NCI-H774 (cell line): ENCODE measurements around the gene BZW1.
"Not testable (repeated sequence)": the region's sequence is repeated elsewhere in the genome, so short reads cannot be mapped to it uniquely, and the experiment has no call there.

Experiments
- DNase-seq: peaks from one replicate; lab custom pipeline; 2025; lab: John Stamatoyannopoulos, UW

BZW1 gene

GRCh38 chr2:200791905-200792304, 19.8 kb upstream of the BZW1 start:
- DNase-seq = no peak

GRCh38 chr2:200794143-200794542, 17.6 kb upstream of the BZW1 start:
- no peak for DNase-seq

GRCh38 chr2:200795028-200795440, 16.7 kb upstream of the BZW1 start:
- DNase-seq = no peak

GRCh38 chr2:200796561-200796960, 15.1 kb upstream of the BZW1 start:
- no peak for DNase-seq

GRCh38 chr2:200797242-200797770, 14.4 kb upstream of the BZW1 start:
- DNase-seq = no peak

DNA sequence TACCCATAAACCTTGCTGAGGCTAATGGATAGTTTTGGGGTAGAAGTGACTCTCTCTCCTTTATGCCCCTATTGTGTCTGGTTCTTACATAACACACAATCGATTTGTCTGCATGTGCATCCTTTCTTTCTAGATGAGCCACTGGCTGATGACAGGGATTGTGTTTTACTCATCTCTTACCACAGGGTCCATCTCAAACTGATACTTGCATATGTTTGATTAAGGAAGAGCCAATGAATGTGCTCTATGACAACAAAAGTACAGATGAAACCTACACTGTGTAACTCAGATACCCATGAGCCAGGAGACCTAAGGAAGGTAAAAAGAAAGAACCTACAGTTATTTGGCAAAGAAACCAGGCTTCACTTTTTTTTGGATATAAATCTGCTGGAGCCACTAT, 13.2 kb upstream of the BZW1 start:
- no peak for DNase-seq

DNA sequence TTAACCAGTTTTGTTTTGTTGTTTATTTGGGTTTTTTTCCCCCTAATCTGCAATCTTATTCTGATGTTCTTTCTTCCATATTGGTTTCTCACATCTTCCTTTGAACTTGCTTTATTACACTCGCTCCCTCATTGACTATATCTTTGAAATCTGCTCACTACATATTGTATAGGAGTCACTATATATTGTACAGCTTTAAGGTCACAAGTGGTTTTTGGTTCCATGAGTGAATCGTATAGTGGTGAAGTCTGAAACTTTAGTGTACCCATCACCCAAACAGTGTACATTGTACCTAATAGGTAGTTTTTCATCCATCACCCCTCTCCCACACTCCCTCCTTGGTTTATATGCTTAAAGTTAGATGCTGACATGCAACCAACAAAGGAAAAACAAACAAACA, 11.3 kb upstream of the BZW1 start:
- no peak for DNase-seq

- DNase-seq = not testable (repeated sequence)
These were observed 10.3 kb upstream of the BZW1 start for GRCh38 chr2:200801431-200801830.

DNA sequence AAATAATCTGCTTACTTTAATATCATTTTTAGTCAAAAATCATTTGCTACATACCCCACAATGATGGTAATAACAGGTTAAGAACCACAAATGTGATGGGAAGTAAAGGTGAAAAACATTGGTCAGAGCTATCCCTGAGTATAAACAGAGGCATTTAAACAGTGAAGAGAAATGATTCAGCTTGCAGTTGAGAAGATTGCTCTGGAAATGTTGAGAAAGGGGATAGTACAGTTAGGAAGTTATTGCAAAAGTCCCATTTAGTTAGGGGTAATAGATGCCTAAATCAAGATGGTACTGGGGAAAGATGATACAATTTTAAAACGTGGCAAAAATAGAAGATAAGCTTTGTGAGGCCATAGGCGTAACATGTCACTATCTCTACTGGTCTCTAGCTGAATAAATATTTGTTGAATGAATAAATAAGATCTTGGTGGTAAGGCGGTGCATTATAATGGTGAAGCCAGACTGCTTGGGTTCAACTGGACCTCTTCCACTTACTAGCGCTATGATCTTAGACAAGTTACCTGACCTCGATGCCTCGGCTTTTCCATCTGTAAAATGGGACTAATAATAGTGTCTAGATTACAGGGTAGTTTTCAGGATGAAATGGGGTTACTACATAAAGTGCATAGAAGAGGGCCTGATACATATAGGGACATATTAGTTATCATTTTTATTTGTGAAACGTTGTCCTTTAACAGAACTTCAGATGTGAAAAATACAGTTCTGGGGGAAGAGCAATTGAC, 2.0 kb upstream of the BZW1 start:
- DNase-seq = no peak

- DNase-seq = no peak
These were observed 1.3 kb upstream of the BZW1 start for GRCh38 chr2:200810252-200810997.

GRCh38 chr2:200810998-200811332, 745 bp upstream of the BZW1 start:
- no peak for DNase-seq

DNA sequence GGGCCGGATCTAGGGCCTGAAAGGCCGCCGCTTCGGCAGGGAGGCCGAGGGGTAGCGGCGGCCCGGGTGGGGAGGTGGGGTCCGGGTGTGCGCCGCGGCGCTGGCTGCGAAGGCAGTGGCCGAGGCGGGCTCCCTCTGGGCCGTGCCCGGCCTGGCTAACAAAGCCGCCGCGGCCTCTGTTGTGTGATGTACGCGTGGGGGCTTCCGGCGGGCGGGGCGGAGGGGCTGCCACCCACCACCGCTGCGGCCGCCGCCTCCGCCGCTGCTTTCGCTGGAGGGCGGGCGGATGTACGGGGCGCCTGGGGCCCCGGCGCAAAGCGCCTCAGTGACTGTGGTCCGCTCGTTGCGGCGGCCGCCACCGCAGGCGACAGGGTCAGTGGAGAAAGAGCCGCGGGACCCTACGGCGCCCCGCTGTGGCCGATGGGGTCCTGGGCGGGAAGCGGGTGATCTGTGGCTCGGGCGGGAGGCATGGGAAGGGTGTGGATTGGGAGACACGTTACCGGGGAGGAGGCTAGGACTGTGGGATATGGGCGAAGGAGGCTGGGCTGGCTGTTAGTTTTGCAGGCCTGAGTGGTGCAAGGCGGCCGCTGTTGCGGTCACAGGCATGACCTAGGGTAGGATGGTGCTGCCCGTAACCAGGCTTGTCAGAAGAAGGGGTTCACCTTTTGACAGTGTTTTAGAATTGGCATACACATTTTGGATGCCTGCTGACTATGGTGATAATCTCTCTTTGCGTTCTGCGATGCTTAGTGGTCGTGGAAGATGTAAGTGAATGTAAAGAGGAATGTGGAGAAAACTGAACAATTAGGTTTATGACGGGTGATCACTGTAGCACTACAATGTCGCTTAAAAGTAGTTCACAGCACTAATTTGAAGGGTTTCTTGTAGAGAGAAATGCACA, 662 bp downstream of the BZW1 start:
- DNase-seq = no peak

- DNase-seq = no peak
These were observed 2.6 kb downstream of the BZW1 start for GRCh38 chr2:200814276-200814815.

DNA sequence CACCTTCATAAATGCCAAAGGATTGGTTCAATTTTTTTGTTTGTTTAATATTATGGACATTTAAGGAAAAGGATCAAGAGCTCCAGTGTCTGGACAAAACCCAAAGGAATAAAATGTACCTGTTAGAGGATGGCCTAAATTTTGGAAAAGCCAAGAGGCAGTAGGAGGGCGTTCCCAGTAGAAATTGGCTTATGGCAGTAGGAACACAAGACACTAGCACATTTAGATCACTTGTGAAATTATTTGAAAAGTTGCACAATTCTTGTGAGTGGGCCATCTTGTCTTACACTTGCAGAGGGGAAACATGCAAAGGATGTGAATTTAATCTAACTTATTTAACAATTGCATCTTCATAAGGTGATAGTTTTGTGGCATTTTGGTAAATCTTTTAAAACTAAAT, 3.2 kb downstream of the BZW1 start:
- DNase-seq = no peak

DNA sequence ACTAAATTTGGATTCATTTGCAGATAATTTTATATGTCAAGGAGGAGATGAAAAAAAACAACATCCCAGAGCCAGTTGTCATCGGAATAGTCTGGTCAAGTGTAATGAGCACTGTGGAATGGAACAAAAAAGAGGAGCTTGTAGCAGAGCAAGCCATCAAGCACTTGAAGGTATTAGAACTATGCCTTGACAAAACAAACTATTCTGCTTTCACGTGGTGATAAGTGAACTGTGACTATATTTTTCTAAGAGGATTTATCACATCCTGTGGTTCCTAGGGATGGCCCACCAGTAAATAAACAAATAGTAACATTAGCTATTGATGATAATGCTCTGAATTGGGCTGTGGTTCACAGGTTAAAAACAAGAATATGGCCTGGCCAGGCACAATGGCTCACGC, 7.0 kb downstream of the BZW1 start:
- DNase-seq = not testable (repeated sequence)

DNA sequence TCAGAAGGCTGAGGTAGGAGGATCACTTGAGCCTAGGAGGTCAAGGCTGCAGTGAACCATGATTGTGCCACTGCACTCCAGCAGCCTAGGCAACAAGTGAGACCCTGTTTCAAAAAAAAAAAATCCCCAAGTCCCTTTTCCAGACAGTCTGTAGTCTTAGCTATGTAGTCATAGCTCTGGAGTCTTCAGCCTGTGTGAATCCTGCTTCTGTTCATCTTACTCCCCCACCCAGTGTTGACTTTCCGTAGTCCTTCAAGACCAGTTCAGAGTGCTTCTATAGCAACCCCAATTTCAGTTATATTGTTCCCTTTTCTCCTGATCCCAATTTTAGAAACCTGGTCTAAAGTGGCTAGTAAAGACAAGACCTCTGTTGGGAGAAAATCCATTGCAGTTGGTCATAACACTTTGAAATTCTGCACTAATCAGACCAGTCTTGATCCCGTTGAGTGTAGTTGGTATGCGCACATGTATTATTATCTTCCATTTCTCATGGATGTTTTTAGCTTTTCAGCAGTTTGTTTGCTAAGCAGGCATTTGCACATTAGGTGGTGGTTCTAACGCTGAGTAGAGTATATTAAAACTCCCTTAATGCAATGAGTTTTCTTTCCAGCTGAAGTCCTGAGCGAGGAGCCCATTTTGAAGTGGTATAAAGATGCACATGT, 9.0 kb downstream of the BZW1 start:
- DNase-seq = no peak

DNA sequence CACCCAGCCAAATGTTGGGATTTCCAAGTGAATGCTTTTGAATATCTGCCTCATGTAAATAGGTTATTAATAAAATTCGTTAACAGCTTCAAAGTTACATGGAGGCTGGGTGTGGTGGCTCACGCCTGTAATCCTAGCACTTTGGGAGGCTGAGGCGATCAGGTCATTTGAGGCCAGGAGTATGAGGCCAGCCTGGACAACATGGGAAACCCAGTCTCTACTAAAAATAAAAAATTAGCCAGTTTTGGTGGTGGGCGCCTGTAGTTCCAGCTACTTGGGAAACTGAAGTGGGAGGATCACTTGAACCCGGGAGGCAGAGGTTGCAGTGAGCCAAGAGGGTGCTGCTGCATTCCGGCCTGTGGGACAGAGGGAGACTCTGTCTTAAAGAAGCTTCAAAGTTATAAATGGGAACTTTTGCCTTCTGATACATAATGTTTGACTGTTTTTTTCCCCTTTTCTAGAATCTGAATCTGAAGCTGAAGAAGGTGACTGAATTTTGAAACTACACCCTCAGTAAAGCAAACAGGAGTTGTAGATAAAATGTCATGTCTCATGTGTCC, 10.1 kb downstream of the BZW1 start:
- no peak for DNase-seq

GRCh38 chr2:200828104-200828503, 16.4 kb downstream of the BZW1 start:
- DNase-seq = no peak

DNA sequence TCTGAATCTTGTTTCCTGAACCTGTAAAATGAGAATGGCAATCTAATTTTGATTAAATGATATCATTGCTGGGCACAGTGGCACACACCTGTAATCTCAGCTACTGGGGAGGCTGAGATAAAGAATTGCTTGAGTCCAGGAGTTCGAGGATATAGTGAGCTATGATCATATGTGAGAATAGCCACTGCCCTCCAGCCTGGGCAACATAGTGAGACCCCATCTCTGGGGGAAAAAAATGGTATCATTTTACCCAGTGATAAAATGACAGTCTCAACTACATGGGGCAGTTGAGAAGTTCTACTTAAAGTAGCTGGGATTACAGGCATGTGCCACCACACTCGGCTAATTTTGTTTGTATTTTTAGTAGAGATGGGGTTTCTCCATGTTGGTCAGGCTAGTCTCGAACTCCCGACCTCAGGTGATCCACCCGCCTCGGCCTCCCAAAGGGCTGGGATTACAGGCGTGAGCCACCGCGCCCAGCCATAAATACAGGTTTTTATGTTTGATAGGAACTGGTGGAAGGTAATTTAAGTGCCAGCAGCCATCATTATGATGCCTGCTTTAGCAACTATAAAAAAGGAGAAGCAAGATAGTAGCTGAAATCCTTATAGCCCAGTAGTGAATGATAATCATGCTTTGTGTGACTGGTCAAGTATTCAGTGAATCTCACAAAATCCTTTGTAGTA, 17.0 kb downstream of the BZW1 start:
- no peak for DNase-seq

DNA sequence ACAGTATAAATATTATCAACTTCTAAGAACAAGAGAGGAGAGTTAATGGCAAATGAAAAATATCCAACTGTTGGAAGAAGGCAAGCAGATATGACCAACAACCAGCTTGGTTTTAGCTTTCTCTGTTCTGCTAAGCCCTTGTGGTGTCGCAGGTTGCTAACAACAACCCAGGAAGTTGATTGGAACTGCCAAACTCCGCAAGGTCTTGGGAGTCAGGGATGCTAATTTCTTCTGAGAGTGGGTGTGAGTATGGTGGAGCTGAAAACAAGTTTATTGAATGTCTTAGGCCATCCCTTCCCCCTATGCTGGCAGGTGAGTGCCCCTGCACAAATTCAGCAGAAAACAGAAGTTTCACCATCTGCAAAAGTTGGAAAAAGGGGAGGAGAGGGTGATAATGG, 17.5 kb downstream of the BZW1 start:
- no peak for DNase-seq

DNA sequence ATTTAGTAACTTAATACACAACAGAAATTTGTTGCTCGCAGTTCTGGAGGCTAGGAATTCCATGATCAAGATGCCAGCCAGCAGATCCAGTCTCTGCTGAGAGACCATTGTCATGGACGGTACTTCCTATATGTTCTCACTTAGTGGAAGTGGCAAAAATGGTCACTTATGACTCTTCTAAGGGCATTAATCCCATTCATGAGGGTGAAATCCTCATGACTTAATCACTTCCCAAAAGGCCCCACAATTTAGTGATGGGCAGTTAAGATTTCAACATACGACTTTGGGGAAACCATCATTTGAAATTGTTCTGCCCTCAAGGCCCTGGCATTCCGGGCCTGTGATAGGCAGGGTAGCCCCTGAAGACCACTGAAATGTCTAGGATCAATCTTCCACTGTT, 23.0 kb downstream of the BZW1 start:
- DNase-seq = no peak
